T-helper 17 cell (primary cell): ENCODE measurements around the gene NUTM2G. TPM values are rescaled to one million over a fixed set of nuclear protein-coding genes. Genes with fewer than 3 reads are reported as not detected.
"Not testable (repeated sequence)": the region's sequence is repeated elsewhere in the genome, so short reads cannot be mapped to it uniquely, and the experiment has no call there.

Experiments used
- ATAC-seq: fragments of 150-1000 bp; cut with Tn5 transposase; 2 replicates; pipeline ENCODE4 v1.10.0; 2021; ENCODE audit warnings: mild to moderate bottlenecking, moderate library complexity
- DNase-seq, 3 donors: peaks; one replicate each; pipeline versions ENCODE4 v3.0.0 to v3.0.0-alpha.2; 2020 to 2021
- H3K9me3 ChIP-seq: one replicate; pipeline ENCODE4 v1.7.0; 2013; ENCODE audit warnings: low read length, mild to moderate bottlenecking; ENCODE audit not compliant: control insufficient read depth, poor library complexity, severe bottlenecking
- H3K27ac Mint-ChIP-seq: one replicate; pipeline ENCODE4 v1.8.0; 2022; ENCODE audit warnings: mild to moderate bottlenecking, moderate library complexity, mixed read lengths
- H3K27me3 Mint-ChIP-seq: one replicate; pipeline ENCODE4 v1.8.0; 2022; ENCODE audit warnings: mixed read lengths
- H3K36me3 Mint-ChIP-seq: one replicate; pipeline ENCODE4 v1.8.0; 2022; ENCODE audit warnings: low read depth, mixed read lengths
- H3K4me1 Mint-ChIP-seq: one replicate; pipeline ENCODE4 v1.8.0; 2022; ENCODE audit warnings: mild to moderate bottlenecking, mixed read lengths
- H3K4me3 Mint-ChIP-seq: one replicate; pipeline ENCODE4 v1.8.0; 2022; ENCODE audit warnings: mild to moderate bottlenecking, moderate library complexity, mixed read lengths
- total RNA-seq, 4 donors: library from RNA in 2 of 4; stranded (reverse) in 2 of 4; gene quantifications; one replicate each; pipeline ENCODE4 v1.2.3 and lab custom pipeline; 2022 to 2026

NUTM2G gene
- total RNA-seq, 2 donors from 2014 or later: not detected

DNA sequence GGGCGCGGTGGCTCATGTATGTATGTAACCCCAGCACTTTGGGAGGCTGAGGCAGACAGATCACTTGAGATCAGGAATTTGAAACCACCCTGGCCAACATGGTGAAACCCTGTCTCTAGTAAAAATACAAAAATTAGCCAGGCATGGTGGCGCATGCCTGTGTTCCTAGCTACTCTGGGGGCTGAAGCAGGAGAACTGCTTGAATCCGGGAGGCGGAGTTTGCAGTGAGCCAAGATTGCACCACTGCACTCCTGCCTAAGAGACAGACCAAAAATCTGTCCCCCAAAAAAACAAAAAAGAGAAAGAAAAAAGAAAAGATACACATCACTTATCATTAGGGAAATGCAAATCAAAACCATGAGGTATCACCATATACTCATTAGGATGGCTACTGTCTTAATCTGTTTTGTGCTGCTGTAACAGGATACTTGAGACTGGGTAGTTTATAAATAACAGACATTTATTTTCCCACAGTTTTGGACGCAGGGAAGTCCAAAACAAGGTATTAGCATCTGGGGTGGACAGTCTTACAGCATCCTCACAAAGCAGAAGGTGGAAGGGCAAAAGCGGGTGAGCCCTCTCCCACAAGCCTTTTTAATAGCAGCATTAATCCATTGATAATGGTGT is 55.0 kb downstream of the NUTM2G start:
- H3K27ac Mint-ChIP-seq, ATAC-seq, H3K9me3 ChIP-seq, H3K4me1 Mint-ChIP-seq, H3K27me3 Mint-ChIP-seq, H3K36me3 Mint-ChIP-seq, H3K4me3 Mint-ChIP-seq, DNase-seq: not testable (repeated sequence)

DNA sequence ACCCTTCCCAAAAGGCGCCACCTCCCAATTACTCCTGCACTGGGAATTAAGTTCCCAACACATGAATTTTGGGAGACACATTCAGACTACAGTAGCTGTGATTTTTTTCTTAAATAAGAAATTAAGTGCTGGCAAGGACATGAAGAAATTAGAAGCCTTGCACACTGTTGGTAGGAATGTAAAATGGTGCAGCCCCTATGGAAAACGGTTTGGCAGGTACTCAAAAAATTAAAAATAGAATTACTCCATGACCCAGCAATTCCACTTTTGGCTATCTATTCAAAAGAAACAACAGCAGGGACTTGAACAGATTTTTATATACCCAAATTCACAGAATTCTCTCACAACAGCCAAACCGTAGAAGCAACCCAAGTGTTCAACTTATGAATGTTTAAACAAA is 55.5 kb downstream of the NUTM2G start:
- not testable (repeated sequence) for H3K4me1 Mint-ChIP-seq, H3K27ac Mint-ChIP-seq, DNase-seq, H3K27me3 Mint-ChIP-seq, H3K36me3 Mint-ChIP-seq, H3K9me3 ChIP-seq, ATAC-seq, H3K4me3 Mint-ChIP-seq

DNA sequence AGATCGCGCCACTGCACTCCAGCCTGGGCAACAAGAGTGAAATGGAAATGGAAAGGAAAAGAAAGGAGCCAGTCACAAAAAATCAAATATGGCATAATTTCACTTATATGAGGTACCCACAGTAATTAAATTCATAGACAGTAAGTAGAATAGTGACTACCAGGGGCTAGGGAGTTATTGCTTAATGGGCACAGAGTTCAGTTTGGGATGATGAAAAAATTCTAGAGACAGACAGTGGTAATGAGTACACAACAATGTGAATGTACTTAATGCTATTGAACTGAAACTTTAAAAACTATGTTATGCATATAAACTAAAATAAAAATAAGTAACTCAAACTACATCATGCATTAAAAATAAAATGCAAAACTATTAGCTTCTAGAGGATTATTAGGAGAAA is 56.2 kb downstream of the NUTM2G start:
- not testable (repeated sequence) for H3K4me3 Mint-ChIP-seq, H3K9me3 ChIP-seq, H3K4me1 Mint-ChIP-seq, H3K27ac Mint-ChIP-seq, DNase-seq, H3K27me3 Mint-ChIP-seq, ATAC-seq, H3K36me3 Mint-ChIP-seq

Other genes with a start within 250 kb of the NUTM2G start
- 10 to 100 TPM in 1 of 2 donors, 1 to 10 TPM in 1; 9.8 to 10.8 TPM for gene ZNF510, start 150.8 kb upstream of the NUTM2G start, total RNA-seq
- 1 to 10 TPM; 4.6 to 7.1 TPM for gene ZNF782, start 74.3 kb upstream of the NUTM2G start, total RNA-seq
- gene CTSV, start 110.3 kb downstream of the NUTM2G start, total RNA-seq: not detected